Coronary artery (tissue), 2 donors: ENCODE data around the gene ARL3.

Source experiments
- DNase-seq: peaks from one replicate; pipeline ENCODE4 v3.0.0-alpha.2; 2017; ENCODE audit warnings: low spot score
- H3K27ac ChIP-seq, 2 donors: fragments of 200-600 bp; sonication (generic); one replicate each; pipeline ENCODE4 v1.5.1; 2016 to 2019
- H3K4me3 ChIP-seq: fragments of 200-600 bp; sonication (generic); 2 replicates; pipeline ENCODE4 v1.5.1; 2016; ENCODE audit warnings: mild to moderate bottlenecking, moderate library complexity
- CTCF ChIP-seq: fragments of 200-600 bp; sonication (generic); IDR thresholded peaks from one replicate; pipeline ENCODE4 v1.5.1; 2019; ENCODE audit warnings: antibody characterized with exemption

ARL3 gene

GRCh38 chr10:102647443-102648268 lies 66.5 kb downstream of the ARL3 start:
- DNase-seq, result peak; percentile 73

GRCh38 chr10:102646610-102647442 lies 67.4 kb downstream of the ARL3 start:
- DNase-seq, result peak; percentile 88
- TF ChIP-seq CTCF, result no peak
- H3K4me3 ChIP-seq, result peak overlapping the region; percentile 77
- H3K27ac ChIP-seq, result peak overlapping the region; percentile 93 to 100

More at GRCh38 chr10:102647443-102648268, 66.5 kb downstream of the ARL3 start:
- peak overlapping the region; percentile 77 for H3K4me3 ChIP-seq
- peak overlapping the region; percentile 93 to 100 for H3K27ac ChIP-seq
- TF ChIP-seq CTCF, result no peak

GRCh38 chr10:102645741-102646609 lies 68.2 kb downstream of the ARL3 start:
- TF ChIP-seq CTCF, result no peak
- peak; percentile 99 for DNase-seq
- peak overlapping the region; percentile 77 for H3K4me3 ChIP-seq
- peak overlapping the region; percentile 93 to 100 for H3K27ac ChIP-seq

GRCh38 chr10:102645388-102645740 lies 68.8 kb downstream of the ARL3 start:
- peak overlapping the region; percentile 93 to 100 for H3K27ac ChIP-seq
- DNase-seq, result peak; percentile 90
- peak overlapping the region; percentile 77 for H3K4me3 ChIP-seq
- TF ChIP-seq CTCF, result no peak

- Histone ChIP-seq H3K27ac (peak overlapping the region; percentile 93 to 100), H3K4me3 (peak overlapping the region; percentile 77)
- DNase-seq, result peak; percentile 89
- peak; percentile 41 for TF ChIP-seq CTCF
Measured at GRCh38 chr10:102644646-102645387, 69.4 kb downstream of the ARL3 start.

- H3K4me3 ChIP-seq, result peak within 1 kb of the TSS; percentile 77
- no peak for DNase-seq
- TF ChIP-seq CTCF, result no peak
- H3K27ac ChIP-seq, result peak within 1 kb of the TSS; percentile 93 to 100
Measured at GRCh38 chr10:102644066-102644645, 70.0 kb downstream of the ARL3 start, which contains the start of gene TRIM8. TSS of gene TRIM8 (plus strand) at chr10:102644479. CDS start at chr10:102644618, 139 bp downstream.
